Osteocyte (in vitro differentiated cells): ENCODE results near the gene KSR1. TPM values are rescaled to one million over a fixed set of nuclear protein-coding genes. Genes with fewer than 3 reads are reported as not detected.

Experiments
- DNase-seq: peaks from one replicate; pipeline ENCODE4 v3.0.0; 2021; ENCODE audit warnings: mixed read lengths; ENCODE audit not compliant: unreplicated experiment; ENCODE audit errors: extremely low spot score
- H3K27ac Mint-ChIP-seq: one replicate; pipeline ENCODE4 v1.8.0; 2021; ENCODE audit warnings: mild to moderate bottlenecking, mixed read lengths; ENCODE audit not compliant: unreplicated experiment
- H3K27me3 Mint-ChIP-seq: one replicate; pipeline ENCODE4 v1.8.0; 2021; ENCODE audit warnings: mixed read lengths; ENCODE audit not compliant: unreplicated experiment
- H3K36me3 Mint-ChIP-seq: one replicate; pipeline ENCODE4 v1.8.0; 2021; ENCODE audit warnings: mixed read lengths; ENCODE audit not compliant: unreplicated experiment
- H3K4me1 Mint-ChIP-seq: one replicate; pipeline ENCODE4 v1.8.0; 2021; ENCODE audit warnings: mixed read lengths; ENCODE audit not compliant: unreplicated experiment
- H3K4me3 Mint-ChIP-seq: one replicate; pipeline ENCODE4 v1.8.0; 2021; ENCODE audit warnings: mild to moderate bottlenecking, moderate library complexity, mixed read lengths; ENCODE audit not compliant: unreplicated experiment
- H3K9me3 Mint-ChIP-seq: one replicate; pipeline ENCODE4 v1.8.0; 2021; ENCODE audit warnings: mixed read lengths; ENCODE audit not compliant: unreplicated experiment
- total RNA-seq: library from RNA; stranded (reverse); gene quantifications from 2 replicates; pipeline ENCODE4 v1.2.1, GENCODE V29; 2021
- TF ChIP-seq, protein P1 (sequence below): fragments of 200-600 bp; sonication (generic); IDR thresholded peaks from 2 replicates; pipeline ENCODE4 v1.5.0; 2021; ENCODE audit warnings: antibody characterized with exemption, mild to moderate bottlenecking, moderate library complexity

Gene KSR1
- total RNA-seq, 1 donor from 2014 or later, result 63.4 TPM

- peaks cover 73% of the 10 kb centered on the region for H3K4me1 Mint-ChIP-seq
- TF ChIP-seq, protein P1, sequence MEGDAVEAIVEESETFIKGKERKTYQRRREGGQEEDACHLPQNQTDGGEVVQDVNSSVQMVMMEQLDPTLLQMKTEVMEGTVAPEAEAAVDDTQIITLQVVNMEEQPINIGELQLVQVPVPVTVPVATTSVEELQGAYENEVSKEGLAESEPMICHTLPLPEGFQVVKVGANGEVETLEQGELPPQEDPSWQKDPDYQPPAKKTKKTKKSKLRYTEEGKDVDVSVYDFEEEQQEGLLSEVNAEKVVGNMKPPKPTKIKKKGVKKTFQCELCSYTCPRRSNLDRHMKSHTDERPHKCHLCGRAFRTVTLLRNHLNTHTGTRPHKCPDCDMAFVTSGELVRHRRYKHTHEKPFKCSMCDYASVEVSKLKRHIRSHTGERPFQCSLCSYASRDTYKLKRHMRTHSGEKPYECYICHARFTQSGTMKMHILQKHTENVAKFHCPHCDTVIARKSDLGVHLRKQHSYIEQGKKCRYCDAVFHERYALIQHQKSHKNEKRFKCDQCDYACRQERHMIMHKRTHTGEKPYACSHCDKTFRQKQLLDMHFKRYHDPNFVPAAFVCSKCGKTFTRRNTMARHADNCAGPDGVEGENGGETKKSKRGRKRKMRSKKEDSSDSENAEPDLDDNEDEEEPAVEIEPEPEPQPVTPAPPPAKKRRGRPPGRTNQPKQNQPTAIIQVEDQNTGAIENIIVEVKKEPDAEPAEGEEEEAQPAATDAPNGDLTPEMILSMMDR, result no peak
- no peaks in the 10 kb centered on the region for H3K9me3 Mint-ChIP-seq
- no peak for DNase-seq
- H3K4me3 Mint-ChIP-seq, result no peak overlapping the region
- H3K36me3 Mint-ChIP-seq, result no peaks in the 10 kb centered on the region
- no peaks in the 10 kb centered on the region for H3K27me3 Mint-ChIP-seq
- no peak overlapping the region for H3K27ac Mint-ChIP-seq
Observed at GRCh38 chr17:27536781-27537180, 80.5 kb downstream of the KSR1 start.

DNA sequence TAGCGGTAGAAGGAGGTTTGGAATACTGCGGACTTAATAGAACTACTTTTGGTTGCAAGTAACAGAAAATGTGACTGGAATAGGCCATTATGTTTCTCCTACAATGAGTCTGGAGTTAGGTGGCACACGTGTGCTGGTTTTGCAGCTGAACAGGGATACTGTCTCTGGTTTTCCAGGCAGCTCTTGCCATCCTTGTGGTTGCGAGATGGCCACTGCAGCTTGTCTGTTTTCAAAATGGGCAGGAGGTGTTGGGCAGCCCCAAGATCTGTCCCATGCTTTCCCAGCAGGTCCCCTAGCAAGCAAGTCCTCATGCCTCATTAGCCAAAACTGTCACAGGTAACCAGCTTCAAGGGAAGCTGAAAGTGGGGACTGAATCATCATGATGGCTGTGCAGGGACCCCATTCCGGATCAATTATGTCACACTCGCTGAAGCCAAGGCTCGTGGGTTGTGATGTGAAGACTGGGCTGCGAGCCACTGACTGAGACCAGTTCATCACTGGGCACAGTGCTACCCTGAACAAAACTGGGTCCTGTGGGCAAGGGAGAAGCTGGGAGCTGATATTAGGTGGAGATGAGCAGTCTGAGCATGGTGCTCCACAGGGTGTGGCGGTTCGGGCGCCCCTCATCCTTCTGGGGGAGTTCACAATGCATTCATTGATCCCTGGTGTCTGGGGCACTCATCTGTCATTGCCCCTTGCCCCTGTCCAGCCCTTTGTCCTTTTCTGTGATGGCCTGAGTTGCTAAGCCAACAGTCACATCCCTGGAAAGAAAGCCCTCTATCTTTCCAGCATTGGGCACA lies 82.1 kb downstream of the KSR1 start:
- Mint-ChIP-seq H3K36me3 (no peaks in the 10 kb centered on the region), H3K9me3 (no peaks in the 10 kb centered on the region), H3K4me1 (peaks cover 58% of the 10 kb centered on the region), H3K27me3 (no peaks in the 10 kb centered on the region), H3K27ac (no peak overlapping the region), H3K4me3 (no peak overlapping the region)
- no peak for DNase-seq
- TF ChIP-seq, protein P1, result no peak

DNA sequence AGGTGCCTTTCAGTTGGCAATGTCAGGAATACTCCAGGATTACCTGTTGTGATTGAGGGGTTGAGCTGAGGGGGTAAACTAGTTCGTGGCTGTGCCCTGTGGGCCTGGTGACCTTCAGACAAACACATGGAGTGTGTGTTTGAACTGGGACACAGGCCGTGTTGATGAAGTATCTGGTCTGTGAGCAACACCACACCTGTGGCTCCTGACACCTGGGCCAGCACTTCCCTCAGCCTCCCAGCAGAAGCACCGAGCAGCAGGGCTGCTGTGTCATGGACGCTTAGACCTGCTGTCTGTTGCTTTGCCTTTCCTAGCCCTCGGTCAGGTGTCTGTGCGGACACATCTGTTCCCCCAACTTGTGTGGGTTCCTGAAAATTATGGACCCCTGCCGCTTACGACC lies 82.9 kb downstream of the KSR1 start:
- no peaks in the 10 kb centered on the region for H3K27me3 Mint-ChIP-seq
- peaks cover 50% of the 10 kb centered on the region for H3K4me1 Mint-ChIP-seq
- no peaks in the 10 kb centered on the region for H3K36me3 Mint-ChIP-seq
- no peak overlapping the region for H3K4me3 Mint-ChIP-seq
- H3K9me3 Mint-ChIP-seq, result no peaks in the 10 kb centered on the region
- H3K27ac Mint-ChIP-seq, result no peak overlapping the region
- TF ChIP-seq, protein P1, result no peak
- DNase-seq, result no peak

GRCh38 chr17:27539794-27540317 lies 83.6 kb downstream of the KSR1 start:
- Mint-ChIP-seq H3K36me3 (no peaks in the 10 kb centered on the region), H3K27ac (peak overlapping the region; percentile 57), H3K4me1 (peaks cover 48% of the 10 kb centered on the region), H3K4me3 (no peak overlapping the region), H3K9me3 (no peaks in the 10 kb centered on the region), H3K27me3 (no peaks in the 10 kb centered on the region)
- TF ChIP-seq, protein P1, result no peak
- no peak for DNase-seq

DNA sequence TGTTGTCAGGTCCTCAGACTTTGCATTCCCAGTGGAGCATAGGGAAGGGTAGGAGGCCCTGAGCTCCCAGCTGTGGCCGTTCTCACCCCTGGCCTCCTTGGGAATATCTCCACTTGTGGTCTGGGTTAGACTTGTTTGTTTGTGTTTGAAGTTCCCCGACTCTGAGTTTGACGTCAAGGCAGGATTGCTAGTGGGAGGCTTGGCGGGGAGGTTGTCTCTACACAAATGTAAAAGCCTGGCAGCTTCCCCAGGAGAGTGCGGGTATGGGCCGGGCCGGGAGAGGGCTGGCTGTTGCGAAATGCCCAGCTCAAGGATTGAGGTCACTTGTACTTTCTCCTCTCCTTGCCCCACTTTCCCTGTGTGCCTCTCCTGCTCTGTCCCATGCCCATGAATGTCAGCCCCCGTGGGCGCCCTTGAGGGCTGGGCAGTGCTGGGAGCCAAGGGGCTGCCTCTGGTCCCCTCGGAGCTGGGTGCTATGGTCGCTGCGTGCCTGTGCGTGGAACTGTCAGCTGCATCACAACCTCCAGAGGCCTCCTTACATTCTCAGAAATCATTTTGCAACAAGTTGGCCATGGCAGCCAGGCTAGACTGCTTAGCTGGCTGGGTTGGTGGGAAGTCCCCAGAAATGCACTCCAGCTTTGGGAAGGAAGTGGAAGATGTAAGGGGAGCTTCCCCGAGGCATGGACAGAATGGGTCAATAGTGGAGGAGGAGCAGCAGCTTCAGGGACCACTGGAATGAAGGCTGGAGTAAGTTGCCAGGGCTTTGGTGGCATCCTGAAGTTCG lies 84.3 kb downstream of the KSR1 start:
- Mint-ChIP-seq H3K9me3 (no peaks in the 10 kb centered on the region), H3K36me3 (no peaks in the 10 kb centered on the region), H3K27me3 (no peaks in the 10 kb centered on the region), H3K27ac (peak overlapping the region; percentile 57), H3K4me1 (peaks cover 48% of the 10 kb centered on the region), H3K4me3 (no peak overlapping the region)
- TF ChIP-seq, protein P1, result no peak
- no peak for DNase-seq
